Mucosa of rectum (tissue), 2 donors: ENCODE measurements around the gene ZNF565.
"Not testable (repeated sequence)": the region's sequence is repeated elsewhere in the genome, so short reads cannot be mapped to it uniquely, and the experiment has no call there.

Source experiments
- H3K27ac ChIP-seq, 2 donors: one replicate each; pipeline ENCODE4 v1.7.0; 2013; ENCODE audit warnings: inconsistent platforms in 2 of 2, low read depth in 2 of 2, low read length in 2 of 2
- H3K27me3 ChIP-seq, 2 donors: one replicate each; pipeline ENCODE4 v1.7.0; 2013; ENCODE audit warnings: low read length in 2 of 2; ENCODE audit not compliant: control insufficient read depth in 2 of 2, insufficient read depth in 2 of 2
- H3K36me3 ChIP-seq, 2 donors: one replicate each; pipeline ENCODE4 v1.7.0; 2013; ENCODE audit warnings: low read length in 2 of 2; ENCODE audit not compliant: control insufficient read depth in 2 of 2, insufficient read depth in 2 of 2
- H3K4me1 ChIP-seq, 2 donors: one replicate each; pipeline ENCODE4 v1.7.0; 2013; ENCODE audit warnings: low read length in 2 of 2, mild to moderate bottlenecking in 1 of 2; ENCODE audit not compliant: control insufficient read depth in 2 of 2, insufficient read depth in 2 of 2
- H3K4me3 ChIP-seq, 2 donors: one replicate each; pipeline ENCODE4 v1.7.0; 2013; ENCODE audit warnings: low read length in 2 of 2
- H3K9ac ChIP-seq, 2 donors: one replicate each; pipeline ENCODE4 v1.7.0; 2013; ENCODE audit warnings: low read length in 2 of 2, low read depth in 1 of 2, mild to moderate bottlenecking in 1 of 2
- H3K9me3 ChIP-seq, 2 donors: one replicate each; pipeline ENCODE4 v1.7.0; 2013; ENCODE audit warnings: low read length in 2 of 2; ENCODE audit not compliant: control insufficient read depth in 2 of 2
- donor health status: healthy.
- donor health status: Normal muscosa, but diverticular disease.

ZNF565 gene

DNA sequence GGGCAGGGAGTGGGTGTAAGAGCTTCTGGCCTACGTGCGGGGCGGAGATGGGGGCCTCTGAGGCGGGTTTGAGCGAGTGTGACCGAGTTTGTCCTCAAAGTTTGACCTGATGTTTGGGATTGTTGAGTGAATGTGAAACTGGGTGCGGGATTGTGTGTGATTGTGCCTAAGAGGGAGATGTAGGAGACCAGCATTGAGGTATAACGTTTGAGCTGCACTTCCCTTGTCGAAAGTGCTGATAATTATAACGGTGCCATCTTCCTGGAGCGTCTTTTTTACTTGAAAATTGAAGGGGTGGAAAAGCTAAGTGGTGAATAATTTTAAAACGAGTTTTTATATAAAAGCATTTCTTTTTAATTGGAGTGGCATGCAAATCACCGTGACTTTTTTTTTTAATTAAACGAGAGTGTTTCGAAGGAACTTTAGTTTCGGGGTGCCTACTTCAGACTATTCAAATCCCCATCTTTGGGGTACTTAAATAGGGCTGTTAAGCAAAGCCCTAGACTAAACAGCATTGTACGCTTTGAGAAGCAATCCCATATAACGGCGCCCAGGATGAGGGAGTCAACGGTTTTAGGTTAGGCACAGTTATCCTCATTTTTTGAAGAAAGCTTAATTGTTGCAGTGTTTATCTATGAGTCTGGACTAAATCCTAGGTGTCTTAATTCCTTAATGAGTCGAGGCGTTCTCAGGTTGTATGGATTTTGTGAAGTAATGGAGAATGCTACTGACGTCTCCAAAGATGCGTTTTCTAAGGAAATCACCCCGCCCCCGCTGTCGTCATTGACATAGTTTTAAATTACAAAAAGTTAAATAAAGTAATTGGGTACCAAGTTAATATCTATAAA is 1.0 kb upstream of the ZNF565 start:
- peaks cover 0 to 2% of the 10 kb centered on the region in 2 donors for H3K36me3 ChIP-seq
- peaks cover 12% of the 10 kb centered on the region in 2 donors for H3K4me1 ChIP-seq
- H3K9me3 ChIP-seq = no peaks in the 10 kb centered on the region

DNA sequence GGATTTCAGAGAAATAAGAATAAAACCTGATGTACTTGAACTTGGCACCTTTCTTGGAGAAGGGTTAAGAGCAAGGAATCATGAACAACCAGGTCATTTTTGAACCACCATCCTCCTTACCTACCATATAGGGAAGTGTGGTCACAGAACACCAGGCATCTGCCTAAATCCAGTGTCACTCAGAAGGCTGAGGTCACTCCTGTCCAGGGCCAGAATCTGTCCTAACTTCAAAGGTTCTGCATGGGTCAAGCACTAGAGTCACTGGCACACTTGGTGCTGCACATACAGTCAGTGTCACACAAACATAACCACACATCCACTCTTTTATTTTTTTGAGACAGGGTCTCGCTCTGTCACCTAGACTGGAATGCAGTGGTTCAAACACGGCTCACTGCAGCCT is 1.6 kb downstream of the ZNF565 start:
- H3K27ac ChIP-seq = no peak overlapping the region
- H3K4me3 ChIP-seq = no peak overlapping the region
- no peaks in the 10 kb centered on the region for H3K36me3 ChIP-seq
- H3K27me3 ChIP-seq = no peaks in the 10 kb centered on the region
- H3K4me1 ChIP-seq = peaks cover 12% of the 10 kb centered on the region in 2 donors
- no peak overlapping the region for H3K9ac ChIP-seq
- H3K9me3 ChIP-seq = no peaks in the 10 kb centered on the region

More for the DNA sequence above, 1.0 kb upstream of the ZNF565 start:
- Histone ChIP-seq H3K4me3 (peak overlapping the region; percentile 84 to 93), H3K9ac (peak overlapping the region; percentile 78 to 84), H3K27me3 (no peaks in the 10 kb centered on the region), H3K27ac (peak overlapping the region; percentile 96 to 99)

DNA sequence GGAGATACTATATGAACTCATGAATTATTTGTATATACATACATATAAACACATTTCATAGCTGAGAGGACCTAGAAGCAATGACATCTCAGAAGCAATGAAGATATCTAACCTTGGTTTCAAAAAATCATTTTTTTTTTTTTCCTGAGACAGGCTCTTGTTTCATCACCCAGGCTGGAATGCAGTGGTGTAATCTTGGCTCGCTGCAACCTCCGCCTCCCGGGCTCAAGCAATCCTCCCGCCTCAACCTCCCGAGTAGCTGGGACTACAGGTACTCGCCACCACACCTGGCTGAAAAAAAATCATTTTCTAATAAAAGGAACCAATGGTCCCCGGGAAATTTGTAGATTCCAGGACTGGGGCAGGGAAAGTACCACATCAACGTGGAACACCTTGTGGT is 4.0 kb downstream of the ZNF565 start:
- no peaks in the 10 kb centered on the region for H3K9me3 ChIP-seq
- no peaks in the 10 kb centered on the region for H3K36me3 ChIP-seq
- H3K27ac ChIP-seq = no peak overlapping the region
- H3K4me1 ChIP-seq = peaks cover 6 to 8% of the 10 kb centered on the region in 2 donors
- no peaks in the 10 kb centered on the region for H3K27me3 ChIP-seq
- no peak overlapping the region for H3K9ac ChIP-seq
- H3K4me3 ChIP-seq = no peak overlapping the region

DNA sequence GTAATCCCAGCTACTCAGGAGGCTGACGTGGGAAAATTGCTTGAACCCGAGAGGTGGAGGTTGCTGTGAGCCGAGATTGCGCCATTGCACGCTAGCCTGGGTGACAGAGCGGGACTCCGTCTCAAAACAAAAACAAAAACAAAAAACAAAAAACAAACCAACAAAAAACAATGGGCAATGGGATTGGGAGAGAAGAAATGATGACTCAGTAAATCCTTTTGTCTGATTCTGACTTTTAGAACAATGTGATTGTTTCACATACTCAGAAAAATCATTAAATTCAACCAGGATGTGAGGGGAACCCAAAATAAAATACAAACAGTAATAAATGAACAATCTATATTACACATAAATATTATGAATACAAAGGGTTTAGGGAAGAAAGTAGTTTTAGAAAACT is 5.1 kb downstream of the ZNF565 start:
- no peaks in the 10 kb centered on the region for H3K36me3 ChIP-seq
- H3K9ac ChIP-seq = no peak overlapping the region
- no peaks in the 10 kb centered on the region for H3K9me3 ChIP-seq
- no peaks in the 10 kb centered on the region for H3K27me3 ChIP-seq
- no peak overlapping the region for H3K4me3 ChIP-seq
- peaks cover 5 to 8% of the 10 kb centered on the region in 2 donors for H3K4me1 ChIP-seq
- no peak overlapping the region for H3K27ac ChIP-seq

DNA sequence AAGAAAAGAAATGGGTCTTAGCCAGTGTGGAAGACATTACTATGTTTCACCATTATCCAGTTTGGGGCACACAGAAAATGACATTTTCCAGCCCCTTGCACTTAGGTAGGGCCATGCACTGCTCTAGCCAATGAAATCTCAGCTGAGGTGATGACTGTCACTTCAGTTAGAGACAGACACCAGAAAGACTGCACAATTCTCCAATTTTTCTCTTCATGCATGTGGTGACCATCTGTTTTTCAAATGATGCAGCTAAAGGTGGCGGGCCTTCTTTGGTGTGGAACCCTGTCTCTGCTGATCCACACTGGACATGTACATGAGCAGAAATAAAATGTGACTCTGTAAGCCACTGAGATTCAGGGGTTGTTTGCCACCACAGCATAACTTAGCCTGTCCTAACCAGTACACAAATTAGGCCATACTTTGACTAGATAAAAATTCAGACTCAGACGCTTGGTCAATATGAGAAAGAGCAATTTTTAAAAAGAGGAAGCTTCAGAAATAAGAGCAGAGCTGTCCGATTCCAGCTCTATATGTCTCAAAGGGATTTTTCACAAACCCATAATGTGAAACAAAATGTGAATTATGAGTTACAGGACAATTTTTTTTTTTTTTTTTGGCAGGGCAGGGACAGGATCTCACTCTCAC is 6.7 kb downstream of the ZNF565 start:
- no peaks in the 10 kb centered on the region for H3K4me1 ChIP-seq
- no peak overlapping the region for H3K4me3 ChIP-seq
- no peak overlapping the region for H3K27ac ChIP-seq
- no peaks in the 10 kb centered on the region for H3K27me3 ChIP-seq
- no peak overlapping the region for H3K9ac ChIP-seq
- no peaks in the 10 kb centered on the region for H3K9me3 ChIP-seq
- H3K36me3 ChIP-seq = peaks cover 0 to under 1% of the 10 kb centered on the region in 2 donors

DNA sequence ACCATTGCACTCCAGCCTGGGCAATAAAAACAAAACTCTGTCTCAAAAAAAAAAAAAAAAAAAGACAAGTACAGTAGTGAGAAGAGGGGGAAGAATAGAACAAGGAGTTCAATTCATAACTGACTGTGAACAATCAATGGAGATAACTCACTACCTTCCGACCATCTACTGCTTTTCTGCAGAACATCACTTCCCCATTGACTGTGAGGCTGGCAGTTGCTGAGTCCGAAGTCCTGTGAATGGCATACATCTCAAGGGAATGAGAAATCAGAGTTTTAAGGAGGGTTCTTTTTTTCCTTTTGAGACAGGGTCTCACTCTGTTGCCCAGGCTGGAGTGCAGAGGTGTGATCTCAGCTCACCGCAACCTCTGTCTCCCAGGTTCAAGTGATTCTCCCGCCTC is 11.2 kb downstream of the ZNF565 start:
- Histone ChIP-seq H3K36me3 (peaks cover 2 to 3% of the 10 kb centered on the region in 2 donors), H3K4me1 (no peaks in the 10 kb centered on the region), H3K9ac (no peak overlapping the region), H3K4me3 (no peak overlapping the region), H3K9me3 (no peaks in the 10 kb centered on the region), H3K27me3 (no peaks in the 10 kb centered on the region), H3K27ac (no peak overlapping the region)

DNA sequence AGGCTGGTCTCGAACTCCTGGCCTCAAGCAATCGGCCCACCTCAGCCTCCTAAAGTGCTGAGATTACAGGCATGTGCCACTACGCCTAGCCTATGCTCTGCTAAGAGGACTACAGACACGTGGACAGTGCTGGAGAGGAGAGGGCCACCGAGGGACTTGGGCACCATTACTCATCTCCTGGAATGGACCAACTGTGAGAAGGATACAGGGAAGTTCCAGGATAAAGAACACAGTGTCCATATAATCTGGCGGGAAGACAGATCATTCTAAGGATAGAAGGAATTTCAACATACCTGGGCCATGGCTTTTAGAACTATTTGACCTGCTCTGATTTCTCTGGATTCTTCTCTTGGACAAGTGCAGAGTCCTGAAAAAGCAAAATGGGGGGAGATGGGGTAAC is 12.8 kb downstream of the ZNF565 start:
- H3K4me1 ChIP-seq = no peaks in the 10 kb centered on the region
- no peak overlapping the region for H3K4me3 ChIP-seq
- H3K9me3 ChIP-seq = no peaks in the 10 kb centered on the region
- no peaks in the 10 kb centered on the region for H3K27me3 ChIP-seq
- no peak overlapping the region for H3K27ac ChIP-seq
- H3K36me3 ChIP-seq = peaks cover 2 to 3% of the 10 kb centered on the region in 2 donors
- no peak overlapping the region for H3K9ac ChIP-seq

DNA sequence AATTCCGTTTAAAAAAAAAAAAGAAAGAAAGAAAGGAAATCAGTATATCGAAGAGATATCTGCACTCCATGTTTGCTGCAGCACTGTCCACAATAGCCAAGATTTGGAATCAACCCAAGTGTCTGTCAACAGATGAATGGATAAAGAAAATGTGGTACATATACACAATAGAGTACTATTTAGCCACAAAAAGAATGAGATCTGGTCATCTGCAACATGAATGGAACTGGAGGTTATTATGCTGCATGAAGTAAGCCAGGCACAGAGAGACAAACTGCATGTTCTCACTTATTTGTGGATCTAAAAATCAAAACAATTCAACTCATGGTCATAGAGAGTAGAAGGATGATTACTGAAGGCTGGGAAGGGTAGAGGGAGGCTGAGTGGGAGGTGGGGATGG is 16.3 kb downstream of the ZNF565 start:
- Histone ChIP-seq H3K4me3 (no peak overlapping the region), H3K36me3 (peaks cover 7 to 16% of the 10 kb centered on the region in 2 donors), H3K27me3 (no peaks in the 10 kb centered on the region), H3K9ac (no peak overlapping the region), H3K4me1 (no peaks in the 10 kb centered on the region), H3K9me3 (no peaks in the 10 kb centered on the region), H3K27ac (no peak overlapping the region)

DNA sequence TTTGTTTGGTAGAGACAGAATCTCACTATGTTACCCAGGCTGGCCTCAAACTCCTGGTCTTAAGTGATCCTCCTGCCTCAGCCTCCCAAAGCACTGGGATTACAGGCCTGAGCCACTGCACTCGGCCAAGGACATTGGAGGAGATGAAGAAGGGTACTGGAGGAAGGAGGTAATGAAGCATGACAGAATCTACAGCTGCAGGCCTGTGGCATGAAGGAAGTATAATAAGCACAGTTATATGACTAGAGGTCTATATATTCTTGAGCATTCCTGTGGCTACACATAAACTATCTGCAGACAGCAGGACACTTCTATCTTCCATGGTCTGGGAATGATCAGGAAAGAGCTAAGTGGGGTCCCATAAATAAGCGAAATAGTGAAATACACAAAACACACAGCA is 18.2 kb downstream of the ZNF565 start:
- Histone ChIP-seq H3K36me3 (peaks cover 5 to 16% of the 10 kb centered on the region in 2 donors), H3K9ac (no peak overlapping the region), H3K4me3 (no peak overlapping the region), H3K27ac (no peak overlapping the region), H3K9me3 (no peaks in the 10 kb centered on the region), H3K27me3 (no peaks in the 10 kb centered on the region), H3K4me1 (no peaks in the 10 kb centered on the region)

DNA sequence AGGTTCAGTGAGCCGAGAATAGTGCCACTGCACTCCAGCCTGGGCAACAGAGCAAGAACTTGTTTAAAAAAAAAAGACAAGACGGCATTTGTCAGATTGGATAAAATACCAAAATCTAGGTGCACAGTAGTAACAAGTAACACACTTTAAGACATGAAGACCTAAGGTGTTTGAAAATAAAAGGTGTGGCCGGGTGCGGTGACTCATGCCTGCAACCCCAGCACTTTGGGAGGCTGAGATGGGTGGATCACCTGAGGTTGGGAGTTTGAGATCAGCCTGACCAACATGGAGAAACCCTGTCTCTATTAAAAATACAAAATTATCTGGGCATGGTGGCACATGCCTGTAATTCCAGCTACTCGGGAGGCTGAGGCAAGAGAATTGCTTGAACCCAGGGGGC is 27.7 kb downstream of the ZNF565 start:
- peaks cover 9 to 14% of the 10 kb centered on the region in 2 donors for H3K36me3 ChIP-seq
- not testable (repeated sequence) for H3K9me3 ChIP-seq

More for the DNA sequence above, 27.7 kb downstream of the ZNF565 start:
- not testable (repeated sequence) for H3K9ac ChIP-seq, H3K27ac ChIP-seq, H3K4me3 ChIP-seq, H3K27me3 ChIP-seq, H3K4me1 ChIP-seq
